ENCODE results near the gene GALNS. TPM values are rescaled to one million over a fixed set of nuclear protein-coding genes. Genes with fewer than 3 reads are reported as not detected.

GALNS gene
- total and polyA plus RNA-seq, 2 of the 13 experiments (the other 11 are each of a cell fraction or from before 2014, with no cell fraction given), result 9.2 to 9.8 TPM

GRCh38 chr16:88770461-88771293 is 86.1 kb downstream of the GALNS start (continued):
- TF ChIP-seq SP4 (CRISPR knock-in tag; IDR thresholded peaks at IDR 0.05) (peak; percentile 44; the same call in 1 of the 2 replicates), HDAC2 (CRISPR knock-in tag; IDR thresholded peaks at IDR 0.05) (peak; percentile 49), ZFP91 (CRISPR knock-in tag; IDR thresholded peaks at IDR 0.05; ENCODE audit: borderline replicate concordance) (peak; percentile 61; the same call in 1 of the 2 replicates), IKZF5 (CRISPR knock-in tag; IDR thresholded peaks at IDR 0.05) (peak; percentile 33; the same call in 1 of the 2 replicates), RBM22 (optimal IDR thresholded peaks at IDR 0.05; ENCODE audit: low read length) (no peak), ZBTB39 (CRISPR knock-in tag; IDR thresholded peaks at IDR 0.05) (peak; percentile 86; the same call in 1 of the 2 replicates), SNAPC2 (CRISPR knock-in tag; IDR thresholded peaks at IDR 0.05) (0 out of 2 replicates have a peak, but pooled peaks have one; percentile 19), USF2 (IDR thresholded peaks at IDR 0.05; ENCODE audit: low read depth, low read length) (no peak), USF2 (CRISPR knock-in tag; IDR thresholded peaks at IDR 0.05; ENCODE audit: borderline replicate concordance) (0 out of 2 replicates have a peak, but pooled peaks have one; percentile 23), MTA1 (CRISPR knock-in tag; IDR thresholded peaks at IDR 0.05; ENCODE audit: borderline replicate concordance) (peak; percentile 81; the same call in 1 of the 2 replicates), NPAS2 (CRISPR knock-in tag; IDR thresholded peaks at IDR 0.05; ENCODE audit: borderline replicate concordance) (no peak), NCOA2 (CRISPR knock-in tag; IDR thresholded peaks at IDR 0.05) (0 out of 2 replicates have a peak, but pooled peaks have one; percentile 31), ZNF383 (CRISPR knock-in tag; IDR thresholded peaks at IDR 0.05; ENCODE audit: borderline replicate concordance) (no peak), ZFY (CRISPR knock-in tag; IDR thresholded peaks at IDR 0.05) (no peak), BRF2 (CRISPR knock-in tag; IDR thresholded peaks at IDR 0.05) (no peak)
